ENCODE measurements around the gene ABCC12.

DNA sequence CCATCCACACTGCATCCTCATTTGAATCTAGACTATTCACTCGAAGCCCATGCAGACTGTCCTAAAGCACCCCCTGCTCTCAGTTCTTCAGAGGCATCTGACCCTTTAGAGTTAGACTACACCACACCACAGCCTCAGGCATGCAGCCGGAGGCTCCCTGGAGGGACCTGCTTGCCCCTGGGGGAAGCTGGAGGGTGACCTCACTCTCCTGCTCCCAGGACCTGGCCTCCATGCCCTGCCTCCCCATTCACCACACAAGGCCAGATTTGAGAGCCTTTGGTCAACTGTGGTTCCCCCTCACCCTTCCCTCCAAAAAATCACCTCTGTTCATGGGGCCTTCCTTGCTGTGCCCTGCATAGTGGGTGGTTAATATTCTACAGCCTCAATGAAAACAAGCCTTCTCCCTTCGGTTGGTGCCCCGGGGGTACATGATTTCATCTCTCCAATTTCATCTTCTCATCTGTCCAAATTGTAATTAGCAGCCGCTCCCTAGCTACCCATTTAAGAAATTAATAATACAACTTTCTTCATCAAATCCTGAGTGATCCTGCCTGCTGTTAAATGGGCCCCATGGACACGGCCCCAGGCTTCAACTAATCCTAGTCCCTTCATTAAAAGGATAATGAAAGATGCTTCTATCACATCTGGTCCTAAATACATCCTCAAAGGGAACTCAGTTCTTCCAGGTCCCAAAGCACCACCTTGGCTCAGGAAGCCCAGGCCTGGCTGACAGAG, 24.4 kb downstream of the ABCC12 start:
- TF ChIP-seq SIN3A (IDR thresholded peaks at IDR 0.05; ENCODE audit: low read depth) (no peak), JUND (IDR thresholded peaks at IDR 0.05) (no peak)

Data from HCT116 (cell line).